Neutrophil (primary cell): ENCODE results near the gene DCBLD1.

Source experiments
- H3K27ac ChIP-seq: fragments of 200-600 bp; sonication (generic); 2 replicates; pipeline ENCODE4 v1.5.1; 2016; ENCODE audit warnings: mild to moderate bottlenecking, moderate library complexity
- H3K27me3 ChIP-seq: fragments of 200-600 bp; sonication (generic); 2 replicates; pipeline ENCODE4 v1.6.0; 2016; ENCODE audit warnings: mild to moderate bottlenecking
- H3K36me3 ChIP-seq: fragments of 200-600 bp; sonication (generic); 2 replicates; pipeline ENCODE4 v1.5.1; 2017
- H3K4me1 ChIP-seq, 2 experiments: fragments of 200-600 bp in 1 of 2; sonication (generic) in 1 of 2; 1 replicate in 1 of 2; 2 replicates in 1 of 2; pipeline versions ENCODE4 v1.5.1 to v1.6.1; 2013 to 2016; ENCODE audit warnings: low read depth in 1 of 2, low read length in 1 of 2, mild to moderate bottlenecking in 1 of 2, moderate library complexity in 1 of 2; ENCODE audit not compliant: control insufficient read depth in 1 of 2, insufficient read depth in 1 of 2
- H3K4me3 ChIP-seq, 2 experiments: fragments of 200-600 bp in 1 of 2; sonication (generic) in 1 of 2; 1 replicate in 1 of 2; 2 replicates in 1 of 2; pipeline ENCODE4 v1.5.1; 2013 to 2016; ENCODE audit warnings: low read depth in 1 of 2, low read length in 1 of 2, mild to moderate bottlenecking in 1 of 2, moderate library complexity in 1 of 2
- H3K9me3 ChIP-seq: fragments of 200-600 bp; sonication (generic); 2 replicates; pipeline ENCODE4 v1.5.1; 2016
- TF ChIP-seq, protein P1 (sequence below): fragments of 200-600 bp; sonication (generic); IDR thresholded peaks from 2 replicates; pipeline ENCODE4 v1.5.1; 2016; ENCODE audit warnings: antibody characterized with exemption

The DCBLD1 gene

DNA sequence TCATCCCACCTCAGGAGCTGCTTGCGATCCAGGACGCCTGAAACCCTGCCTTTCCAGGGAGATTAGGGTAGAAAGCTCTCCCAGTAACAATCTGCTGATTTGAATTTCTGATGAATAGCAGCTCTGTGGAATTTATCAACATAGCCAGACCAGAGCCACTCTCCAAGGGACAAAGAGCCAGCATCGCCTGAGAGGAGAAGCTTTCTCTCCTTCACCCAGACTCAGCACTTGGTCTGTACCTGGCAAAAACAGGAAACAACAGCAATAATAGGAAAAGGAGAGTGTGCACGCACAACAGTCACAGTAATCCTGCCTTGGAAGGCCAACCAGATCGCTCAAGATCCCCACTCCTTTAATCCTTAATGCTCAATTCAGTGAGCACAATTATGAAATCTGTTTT, 34.5 kb upstream of the DCBLD1 start:
- Histone ChIP-seq H3K4me1 (no peaks in the 10 kb centered on the region), H3K27ac (no peak overlapping the region), H3K4me3 (no peak overlapping the region), H3K9me3 (no peaks in the 10 kb centered on the region), H3K27me3 (peaks cover 34% of the 10 kb centered on the region), H3K36me3 (no peaks in the 10 kb centered on the region)
- TF ChIP-seq, protein P1, sequence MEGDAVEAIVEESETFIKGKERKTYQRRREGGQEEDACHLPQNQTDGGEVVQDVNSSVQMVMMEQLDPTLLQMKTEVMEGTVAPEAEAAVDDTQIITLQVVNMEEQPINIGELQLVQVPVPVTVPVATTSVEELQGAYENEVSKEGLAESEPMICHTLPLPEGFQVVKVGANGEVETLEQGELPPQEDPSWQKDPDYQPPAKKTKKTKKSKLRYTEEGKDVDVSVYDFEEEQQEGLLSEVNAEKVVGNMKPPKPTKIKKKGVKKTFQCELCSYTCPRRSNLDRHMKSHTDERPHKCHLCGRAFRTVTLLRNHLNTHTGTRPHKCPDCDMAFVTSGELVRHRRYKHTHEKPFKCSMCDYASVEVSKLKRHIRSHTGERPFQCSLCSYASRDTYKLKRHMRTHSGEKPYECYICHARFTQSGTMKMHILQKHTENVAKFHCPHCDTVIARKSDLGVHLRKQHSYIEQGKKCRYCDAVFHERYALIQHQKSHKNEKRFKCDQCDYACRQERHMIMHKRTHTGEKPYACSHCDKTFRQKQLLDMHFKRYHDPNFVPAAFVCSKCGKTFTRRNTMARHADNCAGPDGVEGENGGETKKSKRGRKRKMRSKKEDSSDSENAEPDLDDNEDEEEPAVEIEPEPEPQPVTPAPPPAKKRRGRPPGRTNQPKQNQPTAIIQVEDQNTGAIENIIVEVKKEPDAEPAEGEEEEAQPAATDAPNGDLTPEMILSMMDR = no peak

DNA sequence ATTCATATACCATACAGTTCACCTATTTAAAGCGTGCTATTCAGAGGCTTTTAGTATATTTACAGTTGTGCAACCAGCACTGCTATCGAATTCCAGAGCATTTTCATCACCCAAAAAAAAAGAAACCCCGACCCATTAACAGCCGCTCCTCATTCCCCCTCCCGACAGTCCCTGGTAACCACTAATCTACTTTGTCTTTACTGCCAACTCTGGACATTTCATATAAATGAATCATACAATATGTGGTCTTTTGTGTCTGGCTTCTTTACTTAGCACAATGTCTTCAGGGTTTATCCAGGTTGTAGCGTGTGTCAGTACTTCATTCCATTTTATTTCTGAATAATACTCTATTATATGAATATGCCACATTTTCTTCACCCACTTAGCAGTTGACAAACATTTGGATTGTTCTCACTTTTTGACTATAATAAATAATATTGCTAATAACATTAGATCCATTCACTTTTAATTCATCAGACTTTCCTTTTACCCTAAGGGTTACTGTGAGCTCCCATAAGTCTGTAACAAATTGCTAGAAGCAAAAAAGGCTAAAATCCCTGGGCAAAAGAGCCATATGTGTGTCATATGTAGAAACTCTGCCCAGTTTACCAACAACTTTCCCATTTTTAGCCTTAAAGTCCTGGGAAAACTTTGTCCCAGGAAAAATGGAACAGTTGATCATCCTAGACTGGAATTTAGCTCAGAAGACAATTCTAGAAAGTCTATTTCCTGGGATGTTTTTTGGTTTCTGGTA, 33.6 kb upstream of the DCBLD1 start:
- Histone ChIP-seq H3K4me3 (no peak overlapping the region), H3K36me3 (no peaks in the 10 kb centered on the region), H3K27me3 (peaks cover 34% of the 10 kb centered on the region), H3K27ac (no peak overlapping the region), H3K4me1 (no peaks in the 10 kb centered on the region), H3K9me3 (no peaks in the 10 kb centered on the region)
- TF ChIP-seq, protein P1 = no peak

DNA sequence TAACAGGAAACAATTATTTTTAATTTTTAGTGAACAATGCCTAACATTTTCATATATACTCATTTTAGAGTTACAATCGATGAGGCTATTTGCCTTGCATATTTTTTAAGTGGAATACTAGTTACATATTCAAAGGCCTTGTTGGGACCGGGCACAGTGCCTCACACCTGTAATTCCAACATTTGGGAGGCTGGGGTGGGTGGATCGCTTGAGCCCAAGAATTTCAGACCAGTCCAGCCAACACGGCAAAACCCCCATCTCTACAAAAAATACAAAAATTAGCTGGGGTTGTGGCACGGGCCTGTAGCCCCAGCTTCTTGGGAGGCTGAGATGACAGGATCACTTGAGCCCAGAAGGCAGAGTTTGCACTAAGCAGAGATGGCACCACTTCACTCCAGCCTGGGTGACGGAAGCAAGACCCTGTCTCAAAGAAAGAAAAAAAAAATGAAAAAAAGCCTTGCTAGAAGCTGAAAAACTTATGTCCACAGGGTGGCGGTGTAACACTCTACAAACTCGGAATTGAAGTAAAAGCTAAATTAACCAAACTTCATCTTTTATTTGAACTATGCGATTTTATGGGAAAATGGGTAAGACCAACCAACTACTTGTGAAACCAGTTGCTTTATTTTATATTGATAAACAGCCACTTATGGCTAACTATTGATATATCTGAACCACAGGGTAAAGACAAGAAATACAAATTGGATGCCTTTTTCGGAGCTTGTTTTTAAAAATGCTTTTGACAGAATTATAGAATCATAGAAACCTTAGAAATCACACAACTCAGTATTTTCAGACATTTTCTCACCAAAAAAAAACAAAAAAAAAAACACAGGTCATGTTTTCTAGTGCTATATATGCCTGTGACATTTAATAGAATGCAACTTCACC, 32.7 kb upstream of the DCBLD1 start:
- Histone ChIP-seq H3K4me3 (no peak overlapping the region), H3K9me3 (no peaks in the 10 kb centered on the region), H3K27me3 (peaks cover 34% of the 10 kb centered on the region), H3K4me1 (no peaks in the 10 kb centered on the region), H3K36me3 (no peaks in the 10 kb centered on the region), H3K27ac (no peak overlapping the region)
- TF ChIP-seq, protein P1 = no peak

- no peaks in the 10 kb centered on the region for H3K4me1 ChIP-seq
- H3K27me3 ChIP-seq = peaks cover 32% of the 10 kb centered on the region
- TF ChIP-seq, protein P1 = no peak
- no peaks in the 10 kb centered on the region for H3K9me3 ChIP-seq
- H3K4me3 ChIP-seq = no peak overlapping the region
- H3K27ac ChIP-seq = no peak overlapping the region
- H3K36me3 ChIP-seq = no peaks in the 10 kb centered on the region
Measured at GRCh38 chr6:117451671-117452070, 30.8 kb upstream of the DCBLD1 start.

GRCh38 chr6:117456250-117456649, 26.2 kb upstream of the DCBLD1 start:
- no peak overlapping the region for H3K4me3 ChIP-seq
- H3K9me3 ChIP-seq = no peaks in the 10 kb centered on the region
- H3K4me1 ChIP-seq = no peaks in the 10 kb centered on the region
- no peaks in the 10 kb centered on the region for H3K36me3 ChIP-seq
- TF ChIP-seq, protein P1 = no peak
- H3K27me3 ChIP-seq = no peaks in the 10 kb centered on the region
- no peak overlapping the region for H3K27ac ChIP-seq
